Measurements from ENCODE around the gene TMEM179.
"Not testable (repeated sequence)": the region's sequence is repeated elsewhere in the genome, so short reads cannot be mapped to it uniquely, and the experiment has no call there.

Gene TMEM179

DNA sequence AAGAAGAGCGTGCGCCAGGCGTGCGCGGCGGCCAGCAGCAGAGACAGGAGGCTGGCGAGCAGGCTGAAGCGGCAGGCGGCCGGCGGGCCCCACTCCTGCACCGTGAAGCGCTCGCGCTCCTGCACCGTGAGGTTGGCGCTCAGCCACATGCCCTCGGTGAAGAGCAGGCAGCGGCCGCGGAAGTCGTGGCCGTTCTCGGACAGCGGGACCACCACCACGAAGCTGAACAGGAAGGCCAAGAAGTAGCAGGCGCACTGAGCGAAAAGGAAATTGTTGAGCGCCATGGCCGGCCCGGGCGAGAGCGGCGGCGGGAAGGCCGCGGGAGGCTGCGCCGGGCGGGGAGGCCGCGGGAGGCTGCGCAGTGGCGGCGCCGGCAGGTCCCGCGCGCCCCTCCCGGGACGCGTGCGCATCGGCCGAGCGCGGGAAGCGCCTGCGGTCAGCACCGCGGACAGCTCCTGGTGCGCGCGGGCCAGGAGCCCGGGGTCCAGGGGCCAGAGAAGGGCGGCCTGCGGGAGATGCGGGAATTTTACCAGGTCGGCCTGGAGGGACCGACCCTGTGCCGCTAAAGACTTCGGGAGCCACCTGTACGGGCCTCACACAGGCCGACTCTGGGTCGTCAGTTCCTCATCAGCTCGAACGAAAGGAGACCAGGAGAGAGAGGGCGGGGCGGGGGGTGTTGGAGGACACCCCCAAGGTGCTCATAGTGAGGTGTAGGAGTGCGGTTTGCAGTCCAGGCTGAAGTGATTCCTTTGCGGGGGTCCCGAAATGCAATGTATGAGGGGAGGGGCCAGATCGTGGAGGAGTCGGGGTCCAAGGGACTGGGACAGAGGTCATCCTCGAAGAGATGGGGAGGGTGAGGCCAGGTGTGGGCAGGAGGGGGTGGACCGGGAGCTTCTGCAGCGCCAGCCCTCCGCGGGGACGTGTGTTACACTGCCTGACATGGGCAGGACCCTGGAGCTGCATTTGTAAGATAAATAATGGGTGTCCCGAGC is at the start of gene TMEM179:
Gene TMEM179, minus strand, starts transcription at position 315 of the 992 bp plus-strand sequence. Its CDS starts 31 bp downstream, at position 284.
- Histone ChIP-seq H3K27me3 (ENCODE audit: control insufficient read depth, insufficient read depth, low read length) (peaks cover 39% of the 10 kb centered on the region), H3K27ac (ENCODE audit: low read length) (no peak within 1 kb of the TSS), H3K36me3 (ENCODE audit: control insufficient read depth, low read depth, low read length) (no peaks in the 10 kb centered on the region), H3K4me1 (ENCODE audit: control insufficient read depth, low read depth, low read length) (no peaks in the 10 kb centered on the region), H3K9me3 (ENCODE audit: control insufficient read depth, low read depth, low read length) (no peaks in the 10 kb centered on the region), H3K4me3 (ENCODE audit: low read length) (peak within 1 kb of the TSS; percentile 54), H3K9ac (ENCODE audit: low read length) (no peak within 1 kb of the TSS)

DNA sequence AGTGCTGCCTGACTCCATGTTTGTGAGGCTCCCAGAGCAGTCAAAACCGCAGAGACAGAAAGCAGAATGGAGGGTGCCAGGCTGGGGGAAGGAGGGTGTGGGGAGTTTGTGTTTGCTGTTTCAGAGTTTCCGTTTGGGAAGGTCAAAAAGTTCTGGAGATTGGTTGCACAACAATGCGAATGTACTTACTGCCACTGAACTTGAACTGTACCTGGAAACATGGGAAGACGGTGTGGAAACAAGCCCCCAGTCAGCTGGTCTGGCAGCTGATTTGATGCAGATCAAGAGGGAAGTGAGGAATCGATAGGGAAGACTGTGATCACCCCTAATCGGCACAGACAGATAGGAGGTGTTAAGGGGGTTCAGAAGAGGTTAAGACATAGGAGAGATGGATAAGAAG is 49.5 kb upstream of the TMEM179 start:
- peaks cover 9% of the 10 kb centered on the region for H3K9me3 ChIP-seq (ENCODE audit: control insufficient read depth, low read depth, low read length)
- H3K27ac ChIP-seq (ENCODE audit: low read length) = no peak overlapping the region
- peaks cover 7% of the 10 kb centered on the region for H3K27me3 ChIP-seq (ENCODE audit: control insufficient read depth, insufficient read depth, low read length)
- H3K9ac ChIP-seq (ENCODE audit: low read length) = no peak overlapping the region
- H3K36me3 ChIP-seq (ENCODE audit: control insufficient read depth, low read depth, low read length) = no peaks in the 10 kb centered on the region
- no peak overlapping the region for H3K4me3 ChIP-seq (ENCODE audit: low read length)
- H3K4me1 ChIP-seq (ENCODE audit: control insufficient read depth, low read depth, low read length) = no peaks in the 10 kb centered on the region

- not testable (repeated sequence) for H3K9ac ChIP-seq (ENCODE audit: low read length); H3K27me3 ChIP-seq (ENCODE audit: control insufficient read depth, insufficient read depth, low read length); H3K9me3 ChIP-seq (ENCODE audit: control insufficient read depth, low read depth, low read length); H3K4me1 ChIP-seq (ENCODE audit: control insufficient read depth, low read depth, low read length); H3K4me3 ChIP-seq (ENCODE audit: low read length); H3K36me3 ChIP-seq (ENCODE audit: control insufficient read depth, low read depth, low read length); H3K27ac ChIP-seq (ENCODE audit: low read length)
Measured at GRCh38 chr14:104653130-104653920, 48.8 kb upstream of the TMEM179 start.

- Histone ChIP-seq H3K9ac (ENCODE audit: low read length) (no peak overlapping the region), H3K4me1 (ENCODE audit: control insufficient read depth, low read depth, low read length) (no peaks in the 10 kb centered on the region), H3K27me3 (ENCODE audit: control insufficient read depth, insufficient read depth, low read length) (peaks cover 7% of the 10 kb centered on the region), H3K9me3 (ENCODE audit: control insufficient read depth, low read depth, low read length) (peaks cover 9% of the 10 kb centered on the region), H3K4me3 (ENCODE audit: low read length) (no peak overlapping the region), H3K27ac (ENCODE audit: low read length) (no peak overlapping the region), H3K36me3 (ENCODE audit: control insufficient read depth, low read depth, low read length) (no peaks in the 10 kb centered on the region)
Measured at GRCh38 chr14:104652386-104652785, 47.8 kb upstream of the TMEM179 start.

DNA sequence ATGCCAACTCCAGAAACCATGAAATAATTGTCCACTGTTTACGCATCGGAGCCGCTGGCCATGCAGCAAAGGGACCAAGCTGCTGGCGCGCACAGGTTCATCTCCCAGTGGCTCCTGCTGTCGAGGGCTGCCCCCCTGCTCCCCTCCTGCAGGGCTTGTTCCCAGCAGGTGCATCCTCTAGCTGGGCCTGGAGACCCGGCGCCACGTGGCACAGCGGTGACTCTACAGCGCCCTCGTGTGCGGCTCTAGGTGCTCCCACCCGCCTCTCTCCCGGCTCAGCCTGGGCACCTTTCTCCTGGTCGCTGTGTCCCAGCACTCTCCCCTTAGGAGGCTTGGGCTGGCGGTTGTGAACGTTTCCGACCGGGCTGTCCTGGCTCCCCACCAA is 47.3 kb upstream of the TMEM179 start:
- no peak overlapping the region for H3K9ac ChIP-seq (ENCODE audit: low read length)
- no peaks in the 10 kb centered on the region for H3K4me1 ChIP-seq (ENCODE audit: control insufficient read depth, low read depth, low read length)
- peaks cover 7% of the 10 kb centered on the region for H3K27me3 ChIP-seq (ENCODE audit: control insufficient read depth, insufficient read depth, low read length)
- no peaks in the 10 kb centered on the region for H3K36me3 ChIP-seq (ENCODE audit: control insufficient read depth, low read depth, low read length)
- H3K4me3 ChIP-seq (ENCODE audit: low read length) = no peak overlapping the region
- peaks cover 9% of the 10 kb centered on the region for H3K9me3 ChIP-seq (ENCODE audit: control insufficient read depth, low read depth, low read length)
- H3K27ac ChIP-seq (ENCODE audit: low read length) = no peak overlapping the region

- no peaks in the 10 kb centered on the region for H3K36me3 ChIP-seq (ENCODE audit: control insufficient read depth, low read depth, low read length)
- H3K27ac ChIP-seq (ENCODE audit: low read length) = no peak overlapping the region
- no peak overlapping the region for H3K4me3 ChIP-seq (ENCODE audit: low read length)
- H3K4me1 ChIP-seq (ENCODE audit: control insufficient read depth, low read depth, low read length) = no peaks in the 10 kb centered on the region
- peaks cover 7% of the 10 kb centered on the region for H3K27me3 ChIP-seq (ENCODE audit: control insufficient read depth, insufficient read depth, low read length)
- no peak overlapping the region for H3K9ac ChIP-seq (ENCODE audit: low read length)
- H3K9me3 ChIP-seq (ENCODE audit: control insufficient read depth, low read depth, low read length) = peaks cover 9% of the 10 kb centered on the region
Measured at GRCh38 chr14:104650981-104651875, 46.7 kb upstream of the TMEM179 start.

DNA sequence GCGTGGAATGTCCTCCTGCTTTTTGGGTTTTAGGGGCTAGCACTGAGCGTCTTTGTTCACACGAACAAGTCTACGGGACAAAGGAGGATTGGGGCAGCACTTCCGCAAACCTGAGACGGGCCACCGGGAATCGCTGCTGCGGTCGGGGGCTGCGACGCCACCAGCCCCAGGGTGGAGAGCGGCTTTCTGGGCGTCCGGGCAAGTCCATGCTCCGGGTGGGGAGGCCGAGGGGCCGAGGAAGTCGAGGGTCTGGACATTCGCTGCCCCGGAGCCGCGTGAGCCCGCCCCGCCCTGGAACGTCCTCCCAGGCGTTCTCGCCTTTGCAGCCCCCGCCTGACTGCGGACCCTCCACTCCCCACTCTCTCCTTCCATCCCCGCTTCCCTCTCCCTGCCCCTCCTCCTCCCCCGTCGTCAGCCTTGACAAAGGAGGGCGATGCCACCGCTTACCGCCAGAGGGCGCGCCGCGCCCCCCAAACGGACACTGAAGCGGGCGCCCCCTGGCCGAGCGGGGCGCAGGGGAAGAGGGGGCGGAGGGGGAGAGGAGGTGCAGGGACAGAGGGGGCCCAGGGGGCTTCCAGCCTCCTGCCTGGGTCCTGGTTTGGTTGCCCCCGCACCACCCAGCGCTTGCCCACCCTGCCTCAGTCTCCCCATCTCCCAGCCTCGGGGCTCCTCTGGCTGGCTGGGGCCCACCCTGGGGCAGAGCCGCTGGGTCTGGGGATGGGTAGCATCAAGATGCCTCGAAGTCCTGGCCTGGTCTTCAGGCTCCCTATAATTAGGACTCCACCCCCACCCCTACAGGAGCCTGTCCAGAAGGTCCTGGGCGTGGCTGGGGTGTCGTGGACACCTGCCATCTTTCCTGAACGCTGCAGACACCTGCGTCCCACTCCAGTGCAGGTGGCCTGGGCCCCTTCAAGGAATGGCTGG is 45.7 kb upstream of the TMEM179 start:
- peak overlapping the region; percentile 87 for H3K4me3 ChIP-seq (ENCODE audit: low read length)
- no peak overlapping the region for H3K27ac ChIP-seq (ENCODE audit: low read length)
- H3K9ac ChIP-seq (ENCODE audit: low read length) = peak overlapping the region; percentile 72
- H3K9me3 ChIP-seq (ENCODE audit: control insufficient read depth, low read depth, low read length) = peaks cover 9% of the 10 kb centered on the region
- H3K36me3 ChIP-seq (ENCODE audit: control insufficient read depth, low read depth, low read length) = no peaks in the 10 kb centered on the region
- H3K27me3 ChIP-seq (ENCODE audit: control insufficient read depth, insufficient read depth, low read length) = peaks cover 7% of the 10 kb centered on the region
- peaks cover under 1% of the 10 kb centered on the region for H3K4me1 ChIP-seq (ENCODE audit: control insufficient read depth, low read depth, low read length)

DNA sequence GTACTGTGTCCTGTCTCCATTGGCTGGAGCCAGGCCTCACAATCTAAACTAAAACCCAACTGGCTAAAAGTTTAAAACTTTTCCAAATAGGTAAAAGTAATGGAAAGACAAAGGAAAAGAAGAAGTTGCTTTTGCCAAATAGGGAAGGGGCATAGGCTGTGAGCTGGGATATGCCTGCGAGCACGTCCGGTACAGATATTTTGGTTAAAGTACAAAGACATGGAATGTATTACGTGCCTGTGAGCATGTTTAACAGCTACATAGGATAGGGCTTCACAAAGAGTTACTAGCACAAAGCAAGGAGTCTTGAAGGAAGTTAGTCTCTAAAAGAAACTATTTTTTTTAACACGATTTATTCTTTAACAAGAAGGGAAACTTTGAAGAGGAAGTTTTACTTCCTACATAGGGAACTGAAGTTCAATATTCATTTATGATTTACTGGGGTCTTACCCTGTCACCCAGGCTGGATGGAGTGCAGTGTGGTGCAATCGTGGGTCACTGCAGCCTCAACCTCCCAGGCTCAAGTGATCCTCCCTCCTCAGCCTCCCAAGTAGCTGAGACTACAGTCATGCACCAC is 43.0 kb upstream of the TMEM179 start:
- H3K9me3 ChIP-seq (ENCODE audit: control insufficient read depth, low read depth, low read length) = peaks cover under 1% of the 10 kb centered on the region
- H3K27me3 ChIP-seq (ENCODE audit: control insufficient read depth, insufficient read depth, low read length) = peaks cover 7% of the 10 kb centered on the region
- H3K36me3 ChIP-seq (ENCODE audit: control insufficient read depth, low read depth, low read length) = no peaks in the 10 kb centered on the region
- H3K4me3 ChIP-seq (ENCODE audit: low read length) = no peak overlapping the region
- H3K27ac ChIP-seq (ENCODE audit: low read length) = no peak overlapping the region
- H3K4me1 ChIP-seq (ENCODE audit: control insufficient read depth, low read depth, low read length) = peaks cover 4% of the 10 kb centered on the region
- no peak overlapping the region for H3K9ac ChIP-seq (ENCODE audit: low read length)

DNA sequence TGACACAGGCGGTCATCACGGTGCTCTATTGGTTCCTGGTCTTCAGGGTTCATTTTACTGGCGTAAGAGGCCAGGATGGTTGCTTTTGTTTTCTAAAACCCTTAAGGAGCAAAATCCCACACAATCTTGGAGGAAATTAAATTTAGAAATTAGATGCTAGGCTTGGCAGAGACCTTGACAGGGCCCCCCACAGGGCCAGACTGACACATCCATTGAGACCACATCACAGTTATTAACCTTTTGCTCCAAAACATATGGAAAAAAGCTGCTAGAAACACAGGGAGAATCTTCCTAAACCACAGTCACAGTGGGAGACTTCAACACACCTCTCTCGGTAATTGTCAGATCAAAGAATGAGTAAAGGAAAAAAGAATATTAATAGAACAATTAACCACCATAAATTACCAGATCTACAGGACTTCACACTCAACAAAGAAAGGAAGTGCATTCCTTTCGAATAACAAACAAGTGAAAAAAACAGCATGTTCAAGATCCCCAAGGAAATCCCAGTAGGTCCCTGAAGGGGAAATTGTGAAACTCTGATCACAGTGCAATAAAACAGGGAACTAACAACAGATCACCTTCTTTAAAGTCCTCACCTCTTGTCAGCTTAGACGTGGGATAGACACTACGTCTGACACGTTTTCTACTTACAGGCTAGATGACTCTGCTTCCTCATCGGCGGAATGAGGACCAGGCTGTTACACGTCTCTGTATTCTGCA is 40.2 kb upstream of the TMEM179 start:
- Histone ChIP-seq H3K9ac (ENCODE audit: low read length) (no peak overlapping the region), H3K9me3 (ENCODE audit: control insufficient read depth, low read depth, low read length) (no peaks in the 10 kb centered on the region), H3K4me1 (ENCODE audit: control insufficient read depth, low read depth, low read length) (peaks cover 4% of the 10 kb centered on the region), H3K27ac (ENCODE audit: low read length) (no peak overlapping the region), H3K4me3 (ENCODE audit: low read length) (no peak overlapping the region), H3K36me3 (ENCODE audit: control insufficient read depth, low read depth, low read length) (no peaks in the 10 kb centered on the region), H3K27me3 (ENCODE audit: control insufficient read depth, insufficient read depth, low read length) (peaks cover 5% of the 10 kb centered on the region)

All from iPS-18a (cell line).